Activated T-helper 2 cell treated with anti-CD3 and anti-CD28 coated beads, Interferon-gamma antibody, Interleukin-2, Interleukin-4, amounts not matched to agents 10 μg/mL and 5 μg/mL and 100 μg/mL, durations not matched to agents 14 hours and 24 hours and 36 hours (primary cell): Measurements from ENCODE around the gene RTTN. TPM values are rescaled to one million over a fixed set of nuclear protein-coding genes. Genes with fewer than 3 reads are reported as not detected.

ENCODE experiments used
- DNase-seq: peaks from one replicate; pipeline ENCODE4 v3.0.0; 2021; ENCODE audit warnings: low spot score
- H3K27ac Mint-ChIP-seq: one replicate; pipeline ENCODE4 v1.8.0; 2021; ENCODE audit warnings: mixed read lengths
- H3K27me3 Mint-ChIP-seq: one replicate; pipeline ENCODE4 v1.8.0; 2021; ENCODE audit warnings: low read depth, mixed read lengths
- H3K36me3 Mint-ChIP-seq: one replicate; pipeline ENCODE4 v1.8.0; 2021; ENCODE audit warnings: low read depth, mixed read lengths
- H3K4me1 Mint-ChIP-seq: one replicate; pipeline ENCODE4 v1.8.0; 2021; ENCODE audit warnings: low read depth, mixed read lengths
- H3K4me3 Mint-ChIP-seq: one replicate; pipeline ENCODE4 v1.8.0; 2021; ENCODE audit warnings: low read depth, mild to moderate bottlenecking, moderate library complexity, mixed read lengths
- H3K9me3 Mint-ChIP-seq: one replicate; pipeline ENCODE4 v1.8.0; 2021; ENCODE audit warnings: mixed read lengths
- intact Hi-C: fragments of 100-400 bp; cut with micrococcal nuclease; formaldehyde crosslinking; loops from one replicate; pipeline ENCODE4 v1.15.1; 2023
- total RNA-seq: library from RNA; stranded (reverse); gene quantifications from 2 replicates; pipeline ENCODE4 v1.2.3, GENCODE V29; 2022

The RTTN gene
- total RNA-seq, 1 donor from 2014 or later: 21.0 TPM

GRCh38 chr18:70046207-70046606 is 159.3 kb downstream of the RTTN start:
- intact Hi-C loops: no loop called here
- DNase-seq: no peak
- Mint-ChIP-seq H3K4me3 (no peak overlapping the region), H3K9me3 (no peaks in the 10 kb centered on the region), H3K36me3 (peaks cover 21% of the 10 kb centered on the region), H3K27me3 (no peaks in the 10 kb centered on the region), H3K4me1 (peaks cover 6% of the 10 kb centered on the region), H3K27ac (no peak overlapping the region)

- H3K9me3 Mint-ChIP-seq: no peaks in the 10 kb centered on the region
- no peaks in the 10 kb centered on the region for H3K27me3 Mint-ChIP-seq
- DNase-seq: no peak
- no peak overlapping the region for H3K4me3 Mint-ChIP-seq
- H3K27ac Mint-ChIP-seq: no peak overlapping the region
- H3K36me3 Mint-ChIP-seq: peaks cover 14% of the 10 kb centered on the region
- intact Hi-C loops: no loop called here
- peaks cover 6% of the 10 kb centered on the region for H3K4me1 Mint-ChIP-seq
Measured at GRCh38 chr18:70044632-70045031, 160.9 kb downstream of the RTTN start.

GRCh38 chr18:70041459-70042050 is 163.9 kb downstream of the RTTN start:
- intact Hi-C loops: no loop called here
- H3K27ac Mint-ChIP-seq: no peak overlapping the region
- no peak for DNase-seq
- no peaks in the 10 kb centered on the region for H3K9me3 Mint-ChIP-seq
- no peak overlapping the region for H3K4me3 Mint-ChIP-seq
- H3K36me3 Mint-ChIP-seq: peaks cover 24% of the 10 kb centered on the region
- H3K27me3 Mint-ChIP-seq: no peaks in the 10 kb centered on the region
- peaks cover 6% of the 10 kb centered on the region for H3K4me1 Mint-ChIP-seq

- Mint-ChIP-seq H3K27me3 (no peaks in the 10 kb centered on the region), H3K36me3 (peaks cover 38% of the 10 kb centered on the region), H3K4me3 (no peak overlapping the region), H3K27ac (no peak overlapping the region), H3K4me1 (no peaks in the 10 kb centered on the region), H3K9me3 (no peaks in the 10 kb centered on the region)
- DNase-seq: no peak
- intact Hi-C loops: no loop called here
Measured at GRCh38 chr18:70039186-70039585, 166.3 kb downstream of the RTTN start.

GRCh38 chr18:70037431-70038061 is 167.9 kb downstream of the RTTN start:
- Mint-ChIP-seq H3K4me1 (no peaks in the 10 kb centered on the region), H3K27me3 (no peaks in the 10 kb centered on the region), H3K36me3 (peaks cover 44% of the 10 kb centered on the region), H3K9me3 (no peaks in the 10 kb centered on the region), H3K27ac (no peak overlapping the region), H3K4me3 (no peak overlapping the region)
- DNase-seq: no peak
- intact Hi-C loops: no loop called here

- peaks cover 44% of the 10 kb centered on the region for H3K36me3 Mint-ChIP-seq
- no peak overlapping the region for H3K27ac Mint-ChIP-seq
- H3K27me3 Mint-ChIP-seq: no peaks in the 10 kb centered on the region
- no peak for DNase-seq
- H3K4me3 Mint-ChIP-seq: no peak overlapping the region
- intact Hi-C loops: no loop called here
- H3K4me1 Mint-ChIP-seq: no peaks in the 10 kb centered on the region
- H3K9me3 Mint-ChIP-seq: no peaks in the 10 kb centered on the region
Measured at GRCh38 chr18:70036771-70037347, 168.6 kb downstream of the RTTN start.

GRCh38 chr18:70036168-70036567 is 169.3 kb downstream of the RTTN start:
- intact Hi-C loops: no loop called here
- no peak overlapping the region for H3K27ac Mint-ChIP-seq
- peaks cover 44% of the 10 kb centered on the region for H3K36me3 Mint-ChIP-seq
- H3K27me3 Mint-ChIP-seq: no peaks in the 10 kb centered on the region
- H3K9me3 Mint-ChIP-seq: no peaks in the 10 kb centered on the region
- no peaks in the 10 kb centered on the region for H3K4me1 Mint-ChIP-seq
- no peak overlapping the region for H3K4me3 Mint-ChIP-seq
- DNase-seq: no peak

GRCh38 chr18:70031221-70031620 is 174.3 kb downstream of the RTTN start:
- H3K36me3 Mint-ChIP-seq: peaks cover 26% of the 10 kb centered on the region
- H3K27me3 Mint-ChIP-seq: no peaks in the 10 kb centered on the region
- intact Hi-C loops: no loop called here
- H3K4me1 Mint-ChIP-seq: no peaks in the 10 kb centered on the region
- no peak overlapping the region for H3K27ac Mint-ChIP-seq
- DNase-seq: no peak
- H3K9me3 Mint-ChIP-seq: no peaks in the 10 kb centered on the region
- H3K4me3 Mint-ChIP-seq: no peak overlapping the region

- Mint-ChIP-seq H3K27ac (no peak overlapping the region), H3K9me3 (no peaks in the 10 kb centered on the region), H3K4me3 (no peak overlapping the region), H3K4me1 (no peaks in the 10 kb centered on the region), H3K27me3 (no peaks in the 10 kb centered on the region), H3K36me3 (peaks cover 25% of the 10 kb centered on the region)
- intact Hi-C loops: no loop called here
- no peak for DNase-seq
Measured at GRCh38 chr18:70030728-70031127, 174.8 kb downstream of the RTTN start.

- intact Hi-C loops: no loop called here
- H3K27me3 Mint-ChIP-seq: no peaks in the 10 kb centered on the region
- H3K9me3 Mint-ChIP-seq: no peaks in the 10 kb centered on the region
- H3K36me3 Mint-ChIP-seq: peaks cover 28% of the 10 kb centered on the region
- H3K4me3 Mint-ChIP-seq: no peak overlapping the region
- no peaks in the 10 kb centered on the region for H3K4me1 Mint-ChIP-seq
- no peak overlapping the region for H3K27ac Mint-ChIP-seq
- no peak for DNase-seq
Measured at GRCh38 chr18:70029163-70029562, 176.3 kb downstream of the RTTN start.

- peaks cover 27% of the 10 kb centered on the region for H3K36me3 Mint-ChIP-seq
- H3K9me3 Mint-ChIP-seq: no peaks in the 10 kb centered on the region
- H3K27ac Mint-ChIP-seq: no peak overlapping the region
- DNase-seq: no peak
- no peak overlapping the region for H3K4me3 Mint-ChIP-seq
- intact Hi-C loops: no loop called here
- H3K4me1 Mint-ChIP-seq: no peaks in the 10 kb centered on the region
- no peaks in the 10 kb centered on the region for H3K27me3 Mint-ChIP-seq
Measured at GRCh38 chr18:70028734-70029133, 176.8 kb downstream of the RTTN start.

- H3K9me3 Mint-ChIP-seq: no peaks in the 10 kb centered on the region
- no peaks in the 10 kb centered on the region for H3K4me1 Mint-ChIP-seq
- intact Hi-C loops: no loop called here
- DNase-seq: no peak
- peaks cover 29% of the 10 kb centered on the region for H3K36me3 Mint-ChIP-seq
- no peaks in the 10 kb centered on the region for H3K27me3 Mint-ChIP-seq
- H3K27ac Mint-ChIP-seq: no peak overlapping the region
- H3K4me3 Mint-ChIP-seq: no peak overlapping the region
Measured at GRCh38 chr18:70028084-70028483, 177.4 kb downstream of the RTTN start.

GRCh38 chr18:70025580-70025979 is 179.9 kb downstream of the RTTN start:
- no peak for DNase-seq
- H3K4me1 Mint-ChIP-seq: no peaks in the 10 kb centered on the region
- no peaks in the 10 kb centered on the region for H3K27me3 Mint-ChIP-seq
- intact Hi-C loops: no loop called here
- H3K27ac Mint-ChIP-seq: no peak overlapping the region
- no peaks in the 10 kb centered on the region for H3K9me3 Mint-ChIP-seq
- no peak overlapping the region for H3K4me3 Mint-ChIP-seq
- peaks cover 38% of the 10 kb centered on the region for H3K36me3 Mint-ChIP-seq
